ENCODE data around the gene RASGRP3. TPM values are rescaled to one million over a fixed set of nuclear protein-coding genes. Genes with fewer than 3 reads are reported as not detected.

Gene RASGRP3
- total RNA-seq, 1 experiment from 2014 or later: 0.59 TPM

GRCh38 chr2:33476793-33477190 lies 343 bp downstream of the RASGRP3 start (continued):
- TF ChIP-seq CTCF (IDR thresholded peaks at IDR 0.05 in 2 of 3, conservative IDR thresholded peaks at IDR 0.05 in 1 of 3; ENCODE audit: borderline replicate concordance in 1 of 3, insufficient read depth in 1 of 3, low read depth in 2 of 3, low read length in 2 of 3) (no peak), JUND (IDR thresholded peaks at IDR 0.05) (no peak), ZNF274 (IDR thresholded peaks at IDR 0.05; ENCODE audit: low read depth, low read length) (no peak), RAD21 (IDR thresholded peaks at IDR 0.05; ENCODE audit: low read depth) (no peak), POLR2AphosphoS5 (IDR thresholded peaks at IDR 0.05; ENCODE audit: low read depth, low read length) (no peak), EGR1 (IDR thresholded peaks at IDR 0.05; ENCODE audit: low read depth) (no peak), POLR2A (IDR thresholded peaks at IDR 0.05; ENCODE audit: borderline replicate concordance, extremely low read depth, insufficient read depth, insufficient read length) (no peak), EZH2 (IDR thresholded peaks at IDR 0.05) (no peak), EZH2phosphoT487 (IDR thresholded peaks at IDR 0.05; ENCODE audit: borderline replicate concordance) (no peak), SRF (IDR thresholded peaks at IDR 0.05; ENCODE audit: low read depth) (no peak), ELF1 (IDR thresholded peaks at IDR 0.05; ENCODE audit: borderline replicate concordance, low read depth) (no peak), TCF7L2 (IDR thresholded peaks at IDR 0.05; ENCODE audit: borderline replicate concordance, extremely low read depth, insufficient read depth, insufficient read length) (no peak), YY1 (IDR thresholded peaks at IDR 0.05; ENCODE audit: extremely low read depth, insufficient replicate concordance, low read depth, low read length) (no peak)

Data from HCT116 (cell line).